ENCODE results near the gene TCEAL7.

DNA sequence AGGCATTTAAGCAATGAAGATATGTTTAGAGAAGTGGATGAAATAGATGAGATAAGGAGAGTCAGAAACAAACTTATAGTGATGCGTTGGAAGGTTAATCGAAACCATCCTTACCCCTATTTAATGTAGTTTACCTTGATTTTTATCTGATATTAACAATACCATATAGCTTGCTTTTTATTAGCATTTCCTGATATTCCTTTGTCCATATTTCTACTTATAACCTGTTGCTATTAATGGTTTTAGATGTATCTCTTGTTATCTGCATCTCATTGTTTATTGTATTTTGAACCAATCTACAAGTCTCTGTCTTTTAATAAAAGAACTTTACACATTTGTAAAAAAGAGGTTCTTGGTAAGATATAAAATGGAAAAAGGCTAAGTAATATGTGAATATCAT, 27.8 kb downstream of the TCEAL7 start:
- TF ChIP-seq CTCF (IDR thresholded peaks at IDR 0.05), result no peak
- TF ChIP-seq POLR2AphosphoS5 (IDR thresholded peaks at IDR 0.05), result no peak
- TF ChIP-seq POLR2A (IDR thresholded peaks at IDR 0.05), result no peak

All from prostate gland (tissue), 2 donors.